Right renal pelvis (tissue), 4 donors: ENCODE results near the gene VTI1A. TPM values are rescaled to one million over a fixed set of nuclear protein-coding genes. Genes with fewer than 3 reads are reported as not detected.
"Not testable (repeated sequence)": the region's sequence is repeated elsewhere in the genome, so short reads cannot be mapped to it uniquely, and the experiment has no call there.

Experiments
- DNase-seq, 4 donors: peaks; one replicate each; pipeline ENCODE4 v3.0.0-alpha.2; 2013; ENCODE audit warnings: low read depth in 4 of 4, low spot score in 3 of 4, missing footprints in 1 of 4
- polyA plus RNA-seq, 4 donors: library from polyadenylated mRNA; unstranded; fragments of 120-200 nt; gene quantifications; one replicate each; pipeline ENCODE4 v1.2.1, GENCODE V29; 2013; ENCODE audit not compliant: insufficient read length in 4 of 4

Gene VTI1A
- polyA plus RNA-seq, 4 donors: 19.4 to 20.9 (median 20.7) TPM

DNA sequence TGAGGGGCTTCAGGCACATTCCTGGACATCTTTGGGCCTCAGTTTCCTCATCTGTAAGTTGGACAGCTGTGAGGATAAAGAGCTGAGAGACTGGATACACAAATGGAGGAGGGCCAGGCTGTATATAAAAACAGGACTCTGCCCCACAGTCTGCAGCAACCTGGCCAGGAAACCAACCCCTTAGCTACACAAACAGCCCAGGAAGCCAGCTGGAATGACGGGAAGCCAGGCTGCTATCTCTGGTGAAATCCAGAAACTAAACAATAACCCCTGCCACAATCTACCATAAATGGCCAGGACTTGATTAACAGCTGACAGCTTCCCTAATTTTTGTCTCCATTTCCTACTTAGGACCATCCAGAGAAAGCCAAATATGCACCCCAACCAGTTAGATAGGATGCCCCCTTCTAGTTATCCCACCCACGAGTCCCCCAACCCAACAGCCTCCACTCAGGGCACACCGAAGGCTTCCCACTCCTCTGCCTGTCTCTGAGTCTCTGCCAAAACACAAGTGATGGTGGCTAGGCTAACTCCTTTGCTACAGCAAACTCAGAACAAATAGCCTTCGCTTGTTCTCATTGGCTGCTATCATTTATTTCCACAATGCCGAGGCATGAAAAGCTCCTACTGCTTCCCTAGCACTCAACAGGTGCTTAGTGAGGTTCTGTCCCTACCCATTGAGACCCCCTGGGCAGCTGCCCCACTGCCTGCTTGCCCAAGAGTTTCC, 393.1 kb downstream of the VTI1A start:
- no peak for DNase-seq

DNA sequence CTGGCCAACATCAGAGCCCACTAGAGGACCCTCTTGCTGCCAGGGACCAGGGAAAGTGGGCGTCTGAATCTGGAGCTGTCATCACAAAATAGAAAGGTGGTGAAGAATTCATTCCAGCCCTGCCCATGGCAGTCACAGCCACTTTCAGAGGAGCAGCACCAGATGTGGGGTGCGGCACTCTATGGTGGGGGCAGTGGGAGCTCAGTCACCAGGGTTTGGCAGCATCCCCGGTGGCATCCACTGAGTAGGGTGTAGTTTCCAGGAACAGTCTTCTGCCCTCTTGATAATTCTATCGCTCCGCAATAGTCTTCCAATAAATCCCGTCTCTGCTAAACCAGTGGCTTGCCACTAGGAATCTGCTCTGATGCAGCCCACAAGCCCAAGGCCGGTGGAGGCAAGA, 394.5 kb downstream of the VTI1A start:
- DNase-seq: no peak

GRCh38 chr10:112842832-112843360, 395.9 kb downstream of the VTI1A start:
- peak in 3 of 4 donors; percentile 25 to 44 (median 43) for DNase-seq

GRCh38 chr10:112843623-112844022, 396.6 kb downstream of the VTI1A start:
- DNase-seq: no peak

DNA sequence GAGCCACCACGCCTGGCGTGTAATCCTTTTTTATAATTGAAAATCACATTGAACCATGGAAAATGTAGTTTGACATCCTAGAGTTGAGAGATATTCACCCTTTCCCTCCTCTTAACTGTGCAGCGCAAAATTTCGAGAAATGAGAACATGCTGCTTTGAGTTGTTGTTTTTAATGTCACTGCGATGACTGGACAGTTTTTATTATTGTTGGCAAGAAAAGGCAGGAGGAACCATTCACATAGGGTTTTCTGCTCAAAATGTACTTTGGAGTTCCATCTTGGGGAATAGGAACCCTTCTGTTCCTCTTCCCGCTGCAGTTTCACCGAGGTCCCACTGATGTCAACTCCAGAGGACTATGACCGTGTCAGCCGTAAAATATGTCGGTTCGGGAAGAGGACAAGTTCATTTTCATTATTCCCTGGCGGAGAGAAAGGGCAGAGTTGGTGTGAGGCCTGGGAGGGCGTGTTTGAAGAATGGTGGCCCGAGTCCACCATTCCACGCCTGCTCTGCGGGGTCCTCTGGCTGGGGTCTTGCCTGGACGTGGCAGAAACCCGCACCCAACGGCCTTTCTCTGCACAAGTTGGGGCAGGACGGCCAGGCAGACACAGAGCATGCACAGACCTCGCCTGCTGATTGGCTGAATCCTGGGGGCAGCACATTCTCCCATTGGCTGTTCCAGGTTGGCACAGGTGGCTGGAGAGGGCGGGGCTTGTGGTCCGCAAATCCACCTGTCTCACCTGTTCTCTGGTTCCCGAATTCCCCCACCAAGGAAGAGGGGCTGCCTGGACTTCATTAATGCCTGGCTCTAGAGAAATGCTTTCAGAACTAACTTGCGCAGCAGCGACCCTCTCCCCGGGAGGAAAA, 397.9 kb downstream of the VTI1A start:
- no peak for DNase-seq

DNA sequence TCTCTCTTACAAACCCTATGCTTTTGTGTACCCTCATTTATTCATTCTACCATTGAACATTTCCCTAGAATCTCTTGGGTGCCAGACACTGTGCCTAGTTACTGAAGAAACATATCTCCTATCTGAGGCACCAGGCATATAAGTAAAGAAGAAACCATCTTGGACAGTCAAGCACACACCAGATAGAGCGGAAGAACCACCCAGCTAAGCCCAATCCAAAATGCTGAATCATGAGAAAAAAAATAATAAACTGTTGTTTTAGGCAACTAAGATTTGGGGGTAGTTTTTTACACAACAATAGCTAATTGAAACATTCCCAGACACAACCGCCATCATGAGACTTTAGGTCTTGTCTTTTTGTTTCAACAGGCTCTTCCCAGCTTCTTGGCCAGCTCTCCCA, 400.8 kb downstream of the VTI1A start:
- DNase-seq: no peak

- DNase-seq: no peak
These were observed 401.2 kb downstream of the VTI1A start for GRCh38 chr10:112848228-112848627.

GRCh38 chr10:112848868-112849430, 401.9 kb downstream of the VTI1A start:
- no peak for DNase-seq

DNA sequence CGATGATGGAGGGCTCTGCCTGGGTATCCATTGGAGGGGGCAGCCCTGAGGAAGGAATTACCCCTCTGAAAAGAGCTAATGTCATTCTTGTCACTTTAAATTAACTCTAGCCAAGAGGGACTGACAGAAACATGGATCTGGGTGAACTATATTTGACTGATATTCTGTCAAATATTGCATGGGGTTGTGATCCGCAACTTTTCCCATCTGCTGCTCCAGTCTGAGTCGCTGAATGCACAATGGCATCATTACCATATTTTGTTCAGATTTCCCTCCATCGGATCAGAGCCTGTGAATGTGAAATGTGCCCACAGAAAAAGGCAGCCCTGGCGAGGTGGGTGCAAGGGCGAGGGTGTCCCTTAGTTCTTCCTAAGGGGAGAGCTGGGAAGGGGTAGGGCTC, 402.5 kb downstream of the VTI1A start:
- DNase-seq: no peak

DNA sequence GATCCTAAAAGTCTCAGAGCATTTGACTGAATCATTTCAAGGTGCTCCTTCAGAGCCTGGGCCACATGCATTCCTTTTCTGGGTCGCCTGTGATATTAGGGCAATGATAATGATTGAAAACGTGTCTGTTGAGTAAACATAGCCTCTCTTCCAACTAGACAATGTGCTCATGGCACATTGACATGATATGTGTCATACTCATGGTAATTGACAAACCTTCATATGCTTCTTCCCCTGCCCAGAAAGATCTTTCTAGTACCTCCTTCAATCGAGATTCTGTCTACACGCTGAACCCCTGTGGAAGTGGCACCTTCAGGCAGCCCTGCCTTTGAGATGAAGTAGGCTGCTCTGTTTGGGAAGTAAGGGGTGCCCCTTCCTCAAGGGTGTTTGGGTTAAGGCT, 404.2 kb downstream of the VTI1A start:
- DNase-seq: no peak

GRCh38 chr10:112851588-112852211, 404.7 kb downstream of the VTI1A start:
- DNase-seq: no peak

GRCh38 chr10:112852306-112852705, 405.3 kb downstream of the VTI1A start:
- no peak for DNase-seq

DNA sequence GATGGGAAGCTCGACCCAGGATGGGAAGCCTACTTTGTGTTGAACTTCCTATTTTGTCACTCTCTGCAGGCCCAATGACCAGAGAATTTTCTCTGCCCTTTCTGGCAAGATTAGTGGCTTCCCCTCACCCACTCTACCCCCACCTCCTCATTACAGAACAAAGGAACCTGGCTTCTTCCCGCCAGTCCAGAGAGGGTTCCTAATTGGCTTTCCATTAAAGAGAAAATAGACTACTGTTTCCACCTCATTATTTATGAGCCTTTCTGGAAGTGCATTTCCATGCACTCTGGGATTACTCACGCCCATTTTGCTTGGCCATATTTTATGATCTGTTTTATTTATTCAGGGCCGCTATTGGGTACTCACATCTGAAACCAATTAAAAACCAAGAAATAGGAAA, 408.1 kb downstream of the VTI1A start:
- no peak for DNase-seq

DNA sequence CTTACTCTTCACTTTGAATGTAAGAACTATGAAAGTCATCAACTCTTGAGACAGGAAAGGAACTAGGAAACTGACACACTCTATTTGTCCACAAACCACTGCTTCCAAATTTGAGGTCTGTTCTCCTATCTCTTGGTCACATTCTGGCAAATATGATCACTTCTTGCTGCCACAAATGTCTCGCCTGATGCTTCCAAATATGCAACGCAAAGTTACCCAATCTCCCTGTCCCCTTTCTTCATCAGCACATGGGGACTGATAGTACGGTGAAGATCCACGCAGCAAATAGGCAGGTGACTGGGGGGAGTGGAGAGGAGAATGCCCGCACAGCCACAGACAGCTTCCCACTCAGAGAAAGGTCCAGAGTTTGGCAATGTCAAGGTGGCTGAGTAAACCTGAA, 410.5 kb downstream of the VTI1A start:
- DNase-seq: no peak

DNA sequence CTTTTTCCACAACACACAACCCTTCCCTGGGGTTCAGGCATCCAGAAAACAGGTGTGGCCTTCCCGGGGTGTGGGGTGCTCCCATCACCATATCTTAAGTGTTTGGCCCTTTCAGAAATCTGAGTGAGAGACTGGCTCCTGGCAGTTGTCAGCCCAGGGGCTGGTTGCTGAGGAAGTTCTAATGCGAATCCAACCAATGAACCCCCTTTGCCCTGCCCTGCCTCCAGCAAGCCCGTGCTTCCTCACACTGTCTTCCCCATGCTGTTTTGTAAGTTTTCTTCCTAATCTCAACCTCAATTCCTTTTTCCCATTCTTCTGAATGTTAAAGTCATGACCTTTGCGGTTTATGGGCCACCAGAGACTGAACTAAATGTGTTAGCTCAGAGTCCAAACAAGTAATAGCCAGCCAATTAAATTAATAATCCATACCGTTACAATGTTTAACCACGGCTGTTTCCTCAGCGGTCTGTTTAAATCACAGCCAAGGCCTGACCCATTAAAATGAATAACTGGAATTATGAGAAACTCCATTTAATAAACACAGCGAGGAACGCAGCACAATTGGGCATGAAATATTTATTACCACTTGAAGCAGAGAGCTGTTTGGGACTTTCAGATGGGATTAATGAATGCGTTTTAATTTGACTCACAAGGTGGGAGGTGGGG, 412.1 kb downstream of the VTI1A start:
- no peak for DNase-seq

DNA sequence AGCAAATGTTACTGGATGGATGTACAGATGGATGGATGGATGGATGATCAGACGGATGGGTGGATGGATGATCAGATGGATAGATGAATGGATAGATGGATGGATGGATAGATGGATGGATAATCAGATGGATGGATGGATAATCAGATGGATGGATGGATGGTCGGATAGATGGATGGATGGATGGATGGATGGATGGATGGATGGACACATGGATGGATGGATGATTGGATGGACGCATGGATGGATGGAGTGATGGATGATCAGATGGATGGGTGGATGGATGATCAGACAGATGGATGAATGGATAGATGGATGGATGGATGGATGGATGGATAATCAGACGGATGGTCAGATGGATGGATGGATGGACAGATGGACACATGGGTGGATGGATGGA, 412.8 kb downstream of the VTI1A start:
- no peak for DNase-seq

GRCh38 chr10:112863461-112863860, 416.4 kb downstream of the VTI1A start:
- not testable (repeated sequence) for DNase-seq
